ENCODE data around the gene P2RX7.

The P2RX7 gene

DNA sequence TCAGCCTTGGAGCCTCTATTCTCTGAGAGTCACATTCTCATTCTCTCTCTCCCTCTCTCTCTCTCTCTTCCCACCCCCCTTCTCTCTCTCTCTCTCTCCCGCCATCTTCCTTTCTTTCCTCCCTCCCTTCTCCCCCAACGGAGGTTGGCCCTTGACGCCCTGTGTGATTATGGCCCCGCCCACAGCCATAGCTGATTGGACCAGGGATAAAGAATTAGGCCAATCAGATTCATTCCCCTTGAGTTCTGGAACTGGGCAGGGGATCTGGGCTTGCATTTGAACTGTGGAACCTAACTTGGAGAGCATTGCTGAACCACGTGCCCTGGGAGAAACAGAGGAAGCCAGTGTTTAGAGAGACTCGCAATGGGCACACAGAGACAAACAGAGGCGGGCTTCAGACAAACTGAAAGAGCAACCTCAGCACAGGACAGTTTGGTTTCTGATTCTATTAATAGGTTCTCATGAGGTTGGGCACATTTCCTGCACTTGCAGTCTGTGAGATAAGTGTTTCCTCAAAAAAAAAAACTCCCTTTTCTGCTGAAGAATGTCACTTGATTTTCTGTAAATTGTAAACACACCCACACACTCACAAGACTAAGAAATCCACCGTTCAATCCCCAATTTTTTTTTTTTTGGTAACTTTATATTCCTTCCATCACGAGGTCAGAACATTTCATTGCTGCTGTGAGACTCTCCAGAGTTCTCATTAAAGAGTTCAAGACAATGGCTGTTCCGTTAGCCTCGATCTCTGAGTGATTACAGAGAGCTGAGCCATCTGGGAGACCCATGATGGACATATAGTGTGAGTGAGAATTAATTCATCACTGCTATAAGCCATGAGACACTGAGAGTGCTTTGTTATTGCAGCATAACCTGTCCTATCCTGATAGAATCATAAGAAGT, 3.5 kb upstream of the P2RX7 start:
- Histone ChIP-seq H3K9me3 (ENCODE audit: low read length) (no peaks in the 10 kb centered on the region), H3K9me2 (ENCODE audit: low read depth, low read length) (no peaks in the 10 kb centered on the region), H3K27me3 (ENCODE audit: insufficient read depth, low read length) (no peaks in the 10 kb centered on the region), H3K9ac (ENCODE audit: low read length) (peak overlapping the region; percentile 35; the same call in 1 of the 2 replicates), H3F3A (ENCODE audit: insufficient read depth, low read length) (no peaks in the 10 kb centered on the region), H3K27ac (ENCODE audit: low read depth, low read length, poor library complexity, severe bottlenecking) (peak overlapping the region; percentile 57), H3K36me3 (ENCODE audit: insufficient read depth, low read length) (no peaks in the 10 kb centered on the region), H3K4me2 (ENCODE audit: low read length) (peak overlapping the region; percentile 51), H3K4me3 (ENCODE audit: low read depth, low read length, poor library complexity, severe bottlenecking) (no peak overlapping the region), H3K4me1 (ENCODE audit: insufficient read depth, low read length, severe bottlenecking) (peaks cover 31% of the 10 kb centered on the region), H2AFZ (ENCODE audit: low read length) (no peak overlapping the region), H4K20me1 (ENCODE audit: insufficient read depth, low read length) (no peaks in the 10 kb centered on the region), H3K79me2 (ENCODE audit: insufficient read depth, low read length) (no peaks in the 10 kb centered on the region)
- no peak for TF ChIP-seq EZH2 (IDR thresholded peaks at IDR 0.05; ENCODE audit: borderline replicate concordance, low read length)
- TF ChIP-seq, protein P1, sequence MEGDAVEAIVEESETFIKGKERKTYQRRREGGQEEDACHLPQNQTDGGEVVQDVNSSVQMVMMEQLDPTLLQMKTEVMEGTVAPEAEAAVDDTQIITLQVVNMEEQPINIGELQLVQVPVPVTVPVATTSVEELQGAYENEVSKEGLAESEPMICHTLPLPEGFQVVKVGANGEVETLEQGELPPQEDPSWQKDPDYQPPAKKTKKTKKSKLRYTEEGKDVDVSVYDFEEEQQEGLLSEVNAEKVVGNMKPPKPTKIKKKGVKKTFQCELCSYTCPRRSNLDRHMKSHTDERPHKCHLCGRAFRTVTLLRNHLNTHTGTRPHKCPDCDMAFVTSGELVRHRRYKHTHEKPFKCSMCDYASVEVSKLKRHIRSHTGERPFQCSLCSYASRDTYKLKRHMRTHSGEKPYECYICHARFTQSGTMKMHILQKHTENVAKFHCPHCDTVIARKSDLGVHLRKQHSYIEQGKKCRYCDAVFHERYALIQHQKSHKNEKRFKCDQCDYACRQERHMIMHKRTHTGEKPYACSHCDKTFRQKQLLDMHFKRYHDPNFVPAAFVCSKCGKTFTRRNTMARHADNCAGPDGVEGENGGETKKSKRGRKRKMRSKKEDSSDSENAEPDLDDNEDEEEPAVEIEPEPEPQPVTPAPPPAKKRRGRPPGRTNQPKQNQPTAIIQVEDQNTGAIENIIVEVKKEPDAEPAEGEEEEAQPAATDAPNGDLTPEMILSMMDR (IDR thresholded peaks at IDR 0.05; ENCODE audit: low read length): no peak

DNA sequence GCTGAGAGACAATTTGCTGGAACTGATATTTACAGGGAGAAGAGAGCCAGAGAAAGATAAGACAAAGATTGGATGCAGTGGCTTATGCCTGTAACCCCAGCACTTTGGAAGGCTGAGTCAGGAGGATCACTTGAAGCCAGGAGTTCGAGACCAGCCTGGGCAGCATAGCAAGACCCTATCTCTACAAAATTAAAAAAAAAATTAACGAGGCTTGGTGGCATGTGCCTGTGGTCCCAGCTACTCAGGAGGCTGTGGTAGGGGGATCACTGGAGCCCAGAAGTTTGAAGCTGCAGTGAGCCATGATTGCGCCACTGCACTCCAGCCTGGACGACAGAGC, 2.9 kb upstream of the P2RX7 start:
- TF ChIP-seq EZH2 (IDR thresholded peaks at IDR 0.05; ENCODE audit: borderline replicate concordance, low read length): no peak
- TF ChIP-seq, protein P1 (IDR thresholded peaks at IDR 0.05; ENCODE audit: low read length): no peak
- Histone ChIP-seq H3K27me3 (ENCODE audit: insufficient read depth, low read length) (no peaks in the 10 kb centered on the region), H3K9me3 (ENCODE audit: low read length) (no peaks in the 10 kb centered on the region), H3K36me3 (ENCODE audit: insufficient read depth, low read length) (no peaks in the 10 kb centered on the region), H3K9ac (ENCODE audit: low read length) (no peak overlapping the region; the same call in 1 of the 2 replicates), H3K79me2 (ENCODE audit: insufficient read depth, low read length) (no peaks in the 10 kb centered on the region), H3K4me1 (ENCODE audit: insufficient read depth, low read length, severe bottlenecking) (peaks cover 31% of the 10 kb centered on the region), H4K20me1 (ENCODE audit: insufficient read depth, low read length) (no peaks in the 10 kb centered on the region), H3F3A (ENCODE audit: insufficient read depth, low read length) (no peaks in the 10 kb centered on the region), H2AFZ (ENCODE audit: low read length) (no peak overlapping the region), H3K9me2 (ENCODE audit: low read depth, low read length) (no peaks in the 10 kb centered on the region), H3K4me3 (ENCODE audit: low read depth, low read length, poor library complexity, severe bottlenecking) (no peak overlapping the region), H3K4me2 (ENCODE audit: low read length) (no peak overlapping the region; the same call in 1 of the 2 replicates), H3K27ac (ENCODE audit: low read depth, low read length, poor library complexity, severe bottlenecking) (peak overlapping the region; percentile 57)

DNA sequence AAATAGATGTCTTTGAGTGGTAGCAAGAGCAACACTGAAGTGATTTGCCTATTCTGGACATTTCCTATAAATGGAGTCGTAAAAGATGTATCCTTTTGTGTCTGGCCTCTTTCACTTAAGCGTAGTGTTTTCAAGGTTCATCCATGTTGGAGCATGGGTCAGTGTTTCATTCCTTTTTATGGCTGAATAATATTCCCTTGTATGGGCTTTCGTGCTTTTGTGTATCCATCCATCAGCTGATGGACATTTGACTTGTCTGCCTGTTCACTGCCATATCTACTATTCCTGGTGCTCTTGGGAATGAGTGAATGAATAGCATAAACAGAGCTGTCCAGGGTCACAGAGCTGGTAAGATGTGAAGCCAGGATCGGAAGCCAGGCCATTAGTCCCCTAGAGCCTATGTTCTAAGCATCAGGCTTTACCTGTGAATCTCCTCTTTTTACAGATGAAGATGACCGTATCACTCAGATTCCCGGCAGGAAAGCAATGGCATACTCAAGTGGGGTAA, 1.8 kb upstream of the P2RX7 start:
- Histone ChIP-seq H3K9ac (ENCODE audit: low read length) (no peak overlapping the region), H3K79me2 (ENCODE audit: insufficient read depth, low read length) (no peaks in the 10 kb centered on the region), H3K9me2 (ENCODE audit: low read depth, low read length) (no peaks in the 10 kb centered on the region), H4K20me1 (ENCODE audit: insufficient read depth, low read length) (no peaks in the 10 kb centered on the region), H3K4me2 (ENCODE audit: low read length) (no peak overlapping the region), H3K4me1 (ENCODE audit: insufficient read depth, low read length, severe bottlenecking) (peaks cover 31% of the 10 kb centered on the region), H3F3A (ENCODE audit: insufficient read depth, low read length) (no peaks in the 10 kb centered on the region), H3K36me3 (ENCODE audit: insufficient read depth, low read length) (no peaks in the 10 kb centered on the region), H3K27ac (ENCODE audit: low read depth, low read length, poor library complexity, severe bottlenecking) (no peak overlapping the region), H3K27me3 (ENCODE audit: insufficient read depth, low read length) (no peaks in the 10 kb centered on the region), H2AFZ (ENCODE audit: low read length) (no peak overlapping the region), H3K4me3 (ENCODE audit: low read depth, low read length, poor library complexity, severe bottlenecking) (no peak overlapping the region), H3K9me3 (ENCODE audit: low read length) (no peaks in the 10 kb centered on the region)
- TF ChIP-seq, protein P1 (IDR thresholded peaks at IDR 0.05; ENCODE audit: low read length): no peak
- no peak for TF ChIP-seq EZH2 (IDR thresholded peaks at IDR 0.05; ENCODE audit: borderline replicate concordance, low read length)

Data from OCI-LY1 (cell line).